ENCODE data around the gene CD52.

GRCh38 chr1:26278724-26279455, 38.9 kb upstream of the CD52 start:
- TF ChIP-seq MAX (CRISPR knock-in tag; IDR thresholded peaks at IDR 0.05) (no peak), CTCF (IDR thresholded peaks at IDR 0.05) (no peak), ZNF317 (CRISPR knock-in tag; IDR thresholded peaks at IDR 0.05; ENCODE audit: borderline replicate concordance, low read depth) (no peak)

Data from WTC11 (cell line).